SHP77 treated with DMSO at 0.1 percent for 48 hours (cell line): Measurements from ENCODE around the gene PAQR8.

Experiments
- DNase-seq: peaks from one replicate; lab custom pipeline; 2025; lab: John Stamatoyannopoulos, UW

Gene PAQR8

GRCh38 chr6:52347818-52348217 lies 14.1 kb upstream of the PAQR8 start:
- DNase-seq, result no peak

GRCh38 chr6:52351879-52352238 lies 10.1 kb upstream of the PAQR8 start:
- no peak for DNase-seq

GRCh38 chr6:52352239-52353018 lies 9.5 kb upstream of the PAQR8 start:
- peak; percentile 59 for DNase-seq

GRCh38 chr6:52356017-52356416 lies 5.9 kb upstream of the PAQR8 start:
- DNase-seq, result no peak

- no peak for DNase-seq
These were observed 2.5 kb upstream of the PAQR8 start for GRCh38 chr6:52359403-52359802.

GRCh38 chr6:52360028-52360427 lies 1.9 kb upstream of the PAQR8 start:
- no peak for DNase-seq

GRCh38 chr6:52360601-52361413 lies 1.1 kb upstream of the PAQR8 start:
- DNase-seq, result no peak

- no peak for DNase-seq
These were observed 472 bp upstream of the PAQR8 start for GRCh38 chr6:52361414-52361944.

- DNase-seq, result peak; percentile 5
These were observed 684 bp downstream of the PAQR8 start for GRCh38 chr6:52362443-52363227.

- DNase-seq, result no peak
These were observed 1.4 kb downstream of the PAQR8 start for GRCh38 chr6:52363228-52363867.

- no peak for DNase-seq
These were observed 2.7 kb downstream of the PAQR8 start for GRCh38 chr6:52364480-52365166.

GRCh38 chr6:52365317-52365716 lies 3.4 kb downstream of the PAQR8 start:
- no peak for DNase-seq

- no peak for DNase-seq
These were observed 4.1 kb downstream of the PAQR8 start for GRCh38 chr6:52365866-52366540.

GRCh38 chr6:52368002-52368401 lies 6.1 kb downstream of the PAQR8 start:
- DNase-seq, result no peak

- DNase-seq, result no peak
These were observed 7.3 kb downstream of the PAQR8 start for GRCh38 chr6:52369234-52369633.

GRCh38 chr6:52371656-52372191 lies 9.8 kb downstream of the PAQR8 start:
- DNase-seq, result no peak

GRCh38 chr6:52373151-52373690 lies 11.3 kb downstream of the PAQR8 start:
- DNase-seq, result no peak

GRCh38 chr6:52374247-52374646 lies 12.3 kb downstream of the PAQR8 start:
- no peak for DNase-seq

- no peak for DNase-seq
These were observed 14.0 kb downstream of the PAQR8 start for GRCh38 chr6:52375780-52376556.
